ENCODE data around the gene LRCOL1.

The LRCOL1 gene

DNA sequence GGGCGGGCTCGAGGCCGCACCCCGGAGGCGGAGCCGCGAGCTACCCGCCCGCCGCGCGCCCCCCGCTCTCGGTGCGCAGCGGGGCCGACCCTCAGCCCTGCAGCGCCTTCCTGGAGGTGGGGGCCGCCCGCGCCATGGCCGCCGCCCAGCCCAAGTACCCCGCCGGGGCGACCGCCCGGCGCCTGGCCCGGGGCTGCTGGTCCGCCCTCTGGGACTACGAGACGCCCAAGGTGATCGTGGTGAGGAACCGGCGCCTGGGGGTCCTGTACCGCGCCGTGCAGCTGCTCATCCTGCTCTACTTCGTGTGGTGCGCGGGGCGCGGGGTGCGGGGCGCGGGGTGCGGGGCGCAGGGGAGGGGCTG lies 8.3 kb upstream of the LRCOL1 start, which contains the start of gene P2RX2:
Gene P2RX2, plus strand, starts transcription at position 94 of the 361 bp plus-strand sequence. Its CDS starts 41 bp downstream, at position 135.
- no peak for DNase-seq

DNA sequence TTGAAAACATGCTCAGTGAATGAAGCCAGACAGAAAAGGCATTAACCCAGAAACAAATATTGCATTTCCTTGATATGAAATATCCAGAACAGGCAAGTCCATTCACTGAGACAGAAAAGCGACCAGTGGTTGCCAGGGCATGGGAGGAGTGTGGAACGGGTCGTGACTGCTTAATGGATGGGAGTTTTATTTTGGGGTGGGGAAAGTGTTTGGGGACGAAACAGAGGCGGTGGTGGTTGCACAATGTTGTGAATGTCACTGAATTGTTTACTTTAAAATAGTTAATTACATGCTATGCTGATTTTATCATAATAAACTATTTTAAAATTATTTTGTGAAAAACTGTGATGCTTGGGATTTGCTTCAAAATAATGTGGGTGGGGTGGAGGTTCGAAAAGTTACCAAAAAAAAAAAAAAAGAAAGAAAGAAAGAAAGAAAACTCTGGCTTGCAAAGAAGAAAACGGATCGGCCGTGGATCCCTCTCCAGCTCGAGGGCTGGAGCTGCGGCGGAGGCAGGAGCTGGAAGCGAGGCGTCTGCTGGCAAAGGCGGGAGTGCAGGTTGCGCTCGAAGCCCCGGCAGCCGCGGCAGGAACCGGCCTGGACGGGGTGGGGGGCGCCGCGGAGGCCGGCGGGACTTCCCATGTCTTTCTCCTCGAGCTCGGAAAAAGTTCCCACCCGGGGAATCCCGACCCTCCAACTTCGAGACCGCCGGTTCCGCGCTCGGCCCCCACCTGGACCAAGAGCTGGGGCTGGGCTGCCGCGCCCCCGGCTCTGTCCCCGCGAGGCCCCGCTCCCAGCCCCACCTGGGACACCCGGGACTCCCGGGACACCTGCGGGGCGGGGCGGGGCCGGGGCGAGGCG lies 7.7 kb upstream of the LRCOL1 start:
- no peak for DNase-seq

DNA sequence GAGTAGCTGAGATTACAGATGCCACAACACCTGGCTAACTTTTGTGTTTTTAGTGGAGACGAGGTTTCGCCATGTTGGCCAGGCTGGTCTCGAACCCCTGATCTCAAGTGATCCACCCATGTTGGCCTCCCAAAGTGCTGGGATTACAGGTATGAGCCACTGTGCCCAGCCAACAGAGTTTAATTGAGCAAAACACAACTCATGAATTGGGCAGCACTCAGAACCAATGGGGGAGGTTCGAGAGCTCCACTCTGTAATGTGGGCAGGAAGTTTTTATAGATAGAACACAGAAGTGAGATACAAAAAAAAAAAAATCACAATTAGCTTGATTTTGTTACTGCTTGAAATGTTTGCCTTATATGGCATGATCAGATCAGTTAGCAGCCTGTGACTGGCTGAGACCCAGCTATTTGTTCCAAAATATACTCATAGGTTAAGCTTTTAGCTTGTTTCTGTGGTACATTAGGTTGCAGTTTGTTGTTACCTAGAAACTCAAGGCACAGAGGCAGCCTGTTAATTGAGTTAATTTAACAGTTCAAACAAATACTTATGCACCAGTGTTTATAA lies 6.8 kb upstream of the LRCOL1 start:
- no peak for DNase-seq

DNA sequence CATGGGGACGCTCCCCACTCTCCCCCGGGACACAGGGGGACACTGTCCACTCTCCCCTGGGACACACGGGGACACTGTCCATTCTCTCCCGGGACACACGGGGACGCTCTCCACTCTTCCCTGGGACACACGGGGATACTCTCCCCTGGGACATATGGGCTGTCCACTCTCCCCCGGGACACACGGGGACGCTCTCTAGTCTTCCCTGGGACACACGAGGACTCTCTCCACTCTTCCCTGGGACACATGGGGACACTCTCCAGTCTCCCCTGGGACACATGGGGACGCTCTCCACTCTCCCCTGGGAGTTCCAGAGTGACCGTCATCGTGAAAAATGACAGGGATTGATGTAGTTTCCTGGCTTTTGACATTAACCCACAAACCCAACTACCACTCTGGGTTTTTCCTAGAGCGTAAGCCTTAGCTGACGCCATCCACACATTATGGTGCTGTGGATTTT lies 5.2 kb upstream of the LRCOL1 start:
- DNase-seq, result no peak

DNA sequence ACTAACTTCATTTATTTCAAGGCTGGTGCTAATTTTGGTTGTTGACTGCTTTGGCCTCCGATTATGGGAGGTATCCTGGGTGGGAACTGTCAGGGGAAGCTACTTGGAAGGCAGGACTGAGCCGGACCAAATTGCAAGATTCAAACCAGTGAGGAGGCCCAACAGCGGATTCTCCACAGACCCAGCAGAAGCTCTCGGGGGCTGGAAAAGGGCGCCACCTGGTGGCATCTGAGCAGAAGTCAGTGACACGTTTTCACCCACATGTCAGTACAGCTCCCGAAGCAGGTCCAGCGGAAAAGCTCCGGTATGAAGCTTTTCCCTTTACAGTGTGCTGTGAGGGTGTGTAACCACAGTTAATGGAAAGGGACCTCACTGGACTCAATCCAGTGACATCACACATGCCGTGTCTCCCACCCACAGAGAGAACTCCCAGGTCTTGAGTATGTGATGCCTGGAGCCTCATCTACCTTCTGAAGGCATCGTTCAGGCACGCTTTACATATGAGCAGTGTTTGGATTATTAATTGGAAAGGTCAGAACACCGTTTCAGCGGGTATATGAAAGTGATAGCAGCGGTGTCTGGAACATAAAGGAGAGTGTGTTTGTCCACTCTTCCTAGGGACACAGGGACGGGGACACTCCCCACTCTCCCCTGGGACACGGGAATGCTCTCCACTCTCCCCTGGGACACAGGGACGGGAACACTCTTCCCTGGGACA lies 4.6 kb upstream of the LRCOL1 start:
- peak; percentile 72 for DNase-seq

DNA sequence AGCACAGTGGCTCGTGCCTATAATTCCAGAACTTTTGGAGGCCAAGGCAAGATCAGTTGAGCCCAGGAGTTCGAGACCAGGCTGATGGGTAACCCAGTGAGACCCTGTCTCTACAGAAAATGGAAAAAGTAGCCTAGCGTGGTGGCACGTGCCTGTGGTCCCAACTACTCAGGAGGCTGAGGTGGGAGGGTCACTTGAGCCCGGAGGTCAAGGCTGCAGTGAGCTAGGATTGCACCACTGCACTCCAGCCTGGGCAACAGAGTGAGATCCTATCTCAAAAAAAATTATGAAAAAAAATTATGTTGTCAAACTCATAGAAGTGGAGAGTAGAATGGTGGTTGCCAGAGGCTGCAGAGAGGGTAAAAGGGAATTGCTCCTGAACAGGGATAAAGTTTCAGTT lies 3.6 kb upstream of the LRCOL1 start:
- no peak for DNase-seq

DNA sequence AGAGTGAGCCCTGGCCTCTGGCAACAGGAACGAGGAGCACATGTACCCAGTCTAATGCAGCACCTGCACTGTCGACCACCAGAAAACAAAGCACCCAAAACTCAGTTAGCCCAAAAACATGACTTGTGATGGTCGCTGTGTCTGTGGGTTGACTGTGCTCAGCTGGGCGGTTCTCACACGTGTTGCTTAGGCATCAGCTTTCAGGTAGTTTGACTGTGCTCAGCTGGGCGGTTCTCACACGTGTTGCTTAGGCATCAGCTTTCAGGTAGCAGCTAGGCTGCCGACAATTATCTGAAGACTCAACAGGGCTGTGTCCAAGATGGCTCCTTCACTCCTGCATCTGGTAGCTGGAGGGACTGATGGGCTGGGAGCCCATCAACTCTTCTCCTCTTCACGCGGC lies 1.2 kb upstream of the LRCOL1 start:
- no peak for DNase-seq

DNA sequence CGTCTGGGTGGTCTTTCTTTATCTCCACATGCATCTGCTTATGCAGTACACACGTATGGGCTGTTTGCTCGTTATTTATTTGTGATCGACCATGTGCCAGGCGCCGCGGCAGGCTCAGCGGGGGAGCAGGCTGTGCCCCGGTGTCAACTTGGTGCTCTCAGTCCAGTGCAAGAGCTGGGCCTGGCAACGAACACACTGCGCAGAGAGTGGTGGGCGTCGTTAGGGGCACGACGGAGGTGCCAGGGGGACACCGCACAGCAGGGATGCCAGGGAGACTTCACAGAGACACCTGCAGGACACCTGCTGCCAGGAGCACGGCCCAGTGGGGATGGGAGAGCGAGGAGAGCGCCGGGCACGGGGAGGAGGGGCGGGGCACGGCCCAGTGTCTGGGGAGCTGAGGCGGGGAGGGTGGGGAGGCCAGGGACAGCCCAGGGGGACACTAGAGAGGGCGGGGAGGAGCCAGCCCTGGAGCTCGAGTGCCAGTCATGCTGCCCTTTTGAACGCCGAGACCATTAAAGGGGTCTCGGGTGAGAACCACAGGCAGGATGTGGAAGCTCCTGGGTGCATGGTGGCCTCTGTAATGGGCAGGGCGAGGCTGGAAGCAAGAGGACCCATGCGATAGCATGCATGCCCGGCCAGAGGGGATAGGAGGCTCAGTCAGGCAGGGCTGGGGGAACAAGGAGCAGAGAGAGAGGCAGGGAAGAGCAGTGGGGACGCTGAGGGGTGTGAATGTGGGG lies 652 bp upstream of the LRCOL1 start:
- DNase-seq, result no peak

DNA sequence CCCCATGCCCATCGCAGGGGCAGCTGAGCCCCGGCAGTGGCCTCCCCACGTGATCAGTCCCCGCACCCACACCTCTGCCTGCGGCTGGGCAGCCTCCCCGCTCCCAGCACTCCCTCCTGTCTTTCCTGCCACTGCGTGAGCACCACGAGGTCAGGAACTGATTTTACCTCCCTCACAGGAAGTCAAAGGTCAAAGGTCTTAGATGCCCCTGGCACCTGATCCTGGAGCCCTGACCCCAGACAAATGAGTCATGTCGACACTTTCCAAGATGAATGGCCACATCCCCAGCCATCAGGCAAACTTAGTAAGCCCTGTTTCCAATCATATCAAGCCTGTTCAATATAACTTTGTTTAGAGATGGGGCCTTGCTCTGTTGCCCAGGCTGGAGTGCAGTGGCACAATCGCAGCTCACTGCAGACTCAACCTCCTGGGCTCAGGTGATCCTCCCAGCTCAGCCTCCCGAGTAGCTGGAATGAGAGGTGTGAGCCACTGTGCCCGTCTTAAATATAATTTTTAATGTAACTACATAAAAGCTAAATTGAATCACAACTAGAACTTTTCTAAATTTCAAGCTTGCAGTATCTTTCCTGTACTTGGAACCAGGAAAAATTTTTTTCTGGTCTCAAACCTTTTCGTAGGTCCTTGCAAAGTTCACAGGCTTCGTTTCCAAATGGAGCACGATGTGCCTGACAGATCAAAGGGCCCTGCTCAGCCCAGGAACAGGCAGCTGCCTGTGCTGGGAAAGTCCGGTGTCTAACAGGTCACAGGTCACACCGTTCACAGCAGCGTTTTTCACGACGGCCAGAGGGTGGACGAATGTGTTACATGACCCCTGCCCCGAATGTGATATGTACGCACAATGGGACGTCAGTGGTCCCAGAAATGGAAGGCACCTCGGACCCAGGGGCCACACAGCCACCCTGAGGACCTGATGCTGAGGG lies 1.9 kb downstream of the LRCOL1 start:
- no peak for DNase-seq

DNA sequence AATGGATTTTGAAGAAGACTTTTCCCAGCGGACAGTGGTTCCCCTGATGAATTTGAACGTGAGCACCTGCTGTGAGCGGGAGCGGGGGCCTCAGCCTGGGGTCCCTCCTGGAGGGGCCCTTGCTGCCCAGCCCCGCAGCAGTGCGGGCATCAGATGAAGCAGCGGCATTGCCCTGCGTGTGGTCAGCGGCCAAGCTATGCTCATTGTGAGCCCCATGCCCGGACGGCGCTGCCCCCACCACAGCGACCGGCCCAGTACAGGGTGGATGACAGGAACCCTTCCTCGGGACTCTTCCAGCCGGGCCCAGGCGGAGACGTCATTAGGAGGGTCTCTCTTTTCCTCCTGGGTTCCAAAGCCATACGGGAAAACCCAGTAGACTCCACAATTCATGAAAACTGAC lies 3.5 kb downstream of the LRCOL1 start:
- no peak for DNase-seq

DNA sequence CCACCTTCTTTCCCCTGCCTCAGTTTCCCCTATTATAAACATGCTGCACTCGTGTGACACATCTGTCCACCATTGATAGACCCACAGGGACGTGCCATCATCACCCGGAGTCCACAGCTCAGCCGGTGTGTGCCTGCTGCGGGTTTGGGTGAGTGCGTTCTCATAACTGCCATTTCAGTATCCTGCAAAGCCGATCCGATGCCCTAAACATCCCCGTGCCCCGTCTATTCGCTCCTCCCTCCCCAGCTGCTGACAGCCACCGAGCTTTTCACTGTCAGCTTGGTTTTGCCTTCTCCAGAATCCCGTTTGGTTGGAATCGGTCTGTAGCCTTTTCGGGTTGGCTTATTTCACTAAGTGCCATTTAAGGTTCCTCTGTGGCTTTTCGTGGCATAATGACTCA lies 3.9 kb downstream of the LRCOL1 start:
- DNase-seq, result no peak

DNA sequence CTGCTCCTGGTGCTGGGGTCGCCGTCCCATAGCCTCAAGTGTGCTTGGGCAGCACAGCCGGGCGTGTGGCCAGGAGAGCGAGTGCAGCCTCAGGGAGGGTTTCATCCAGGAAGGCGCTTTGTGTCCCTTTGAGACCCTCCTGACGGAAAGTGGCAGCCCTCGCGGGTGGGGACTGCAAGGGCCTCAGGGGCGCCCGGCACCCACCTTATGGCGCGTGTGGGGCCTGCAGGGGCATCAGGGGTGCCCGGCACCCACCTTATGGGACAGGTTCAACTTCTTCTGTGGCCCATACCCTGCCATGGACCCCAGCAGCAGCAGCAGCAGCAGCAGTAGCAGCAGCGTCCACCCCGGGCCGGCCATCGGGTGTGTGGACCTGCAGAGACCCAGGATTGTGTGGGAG lies 4.5 kb downstream of the LRCOL1 start:
- DNase-seq, result no peak

DNA sequence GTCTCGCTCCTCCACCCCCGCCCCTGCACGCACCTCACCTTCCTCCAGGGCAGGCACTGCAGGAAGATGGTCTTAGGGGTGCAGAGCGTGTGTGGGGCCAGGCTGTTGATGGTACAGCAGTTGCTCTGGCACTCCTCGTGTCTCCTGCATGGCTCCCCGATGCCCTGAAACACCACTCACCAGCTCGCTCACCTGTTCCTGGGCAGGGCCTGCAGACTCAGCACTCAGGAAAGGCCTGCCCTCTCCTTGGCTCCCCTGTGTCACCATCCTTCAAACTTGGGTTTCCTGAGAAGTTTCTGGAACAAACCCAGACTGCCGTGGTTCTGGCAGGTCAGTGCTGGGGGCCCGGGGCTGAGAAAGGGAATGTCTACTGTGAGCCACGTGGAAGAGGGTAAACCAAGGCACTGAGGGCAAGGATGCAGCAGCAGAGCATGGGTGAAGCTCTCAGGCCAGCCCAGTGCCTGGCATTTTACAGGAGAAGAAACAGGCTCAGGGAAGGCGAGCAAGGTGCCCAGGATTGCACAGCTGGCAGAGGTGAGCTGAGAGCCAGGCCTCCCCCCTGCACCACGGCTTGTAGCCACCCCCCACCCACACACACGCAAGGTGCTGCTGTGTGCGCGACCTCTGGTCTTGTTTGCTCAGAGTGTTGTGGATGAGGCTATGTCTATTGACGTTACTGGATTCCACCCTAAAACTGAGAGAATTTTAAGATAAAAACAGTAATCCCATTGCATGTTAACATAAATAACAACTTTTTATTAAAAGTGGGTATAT lies 5.5 kb downstream of the LRCOL1 start:
- no peak for DNase-seq

DNA sequence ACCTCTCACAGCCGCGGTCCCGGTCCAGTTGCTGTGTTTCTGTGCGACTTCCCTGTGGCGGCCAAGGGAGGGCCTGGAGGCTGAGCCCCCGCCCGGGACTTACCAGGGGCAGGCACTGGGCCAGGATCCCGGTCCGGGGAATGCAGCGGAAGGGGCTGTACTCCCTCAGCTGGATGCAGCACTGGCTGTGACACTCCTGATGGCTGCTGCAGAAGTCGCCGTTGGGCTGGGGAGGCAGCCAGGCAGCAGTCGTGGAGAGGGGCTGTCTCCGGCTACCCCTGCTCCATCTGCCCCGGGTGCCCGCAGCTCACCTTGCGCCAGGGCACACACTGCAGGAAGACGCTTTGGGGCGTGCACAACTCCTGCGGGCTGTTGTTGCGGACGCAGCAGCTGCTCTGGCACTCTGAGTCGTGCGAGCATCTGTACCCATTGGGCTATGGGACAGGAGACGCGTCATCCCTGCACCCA lies 6.2 kb downstream of the LRCOL1 start:
- no peak for DNase-seq

DNA sequence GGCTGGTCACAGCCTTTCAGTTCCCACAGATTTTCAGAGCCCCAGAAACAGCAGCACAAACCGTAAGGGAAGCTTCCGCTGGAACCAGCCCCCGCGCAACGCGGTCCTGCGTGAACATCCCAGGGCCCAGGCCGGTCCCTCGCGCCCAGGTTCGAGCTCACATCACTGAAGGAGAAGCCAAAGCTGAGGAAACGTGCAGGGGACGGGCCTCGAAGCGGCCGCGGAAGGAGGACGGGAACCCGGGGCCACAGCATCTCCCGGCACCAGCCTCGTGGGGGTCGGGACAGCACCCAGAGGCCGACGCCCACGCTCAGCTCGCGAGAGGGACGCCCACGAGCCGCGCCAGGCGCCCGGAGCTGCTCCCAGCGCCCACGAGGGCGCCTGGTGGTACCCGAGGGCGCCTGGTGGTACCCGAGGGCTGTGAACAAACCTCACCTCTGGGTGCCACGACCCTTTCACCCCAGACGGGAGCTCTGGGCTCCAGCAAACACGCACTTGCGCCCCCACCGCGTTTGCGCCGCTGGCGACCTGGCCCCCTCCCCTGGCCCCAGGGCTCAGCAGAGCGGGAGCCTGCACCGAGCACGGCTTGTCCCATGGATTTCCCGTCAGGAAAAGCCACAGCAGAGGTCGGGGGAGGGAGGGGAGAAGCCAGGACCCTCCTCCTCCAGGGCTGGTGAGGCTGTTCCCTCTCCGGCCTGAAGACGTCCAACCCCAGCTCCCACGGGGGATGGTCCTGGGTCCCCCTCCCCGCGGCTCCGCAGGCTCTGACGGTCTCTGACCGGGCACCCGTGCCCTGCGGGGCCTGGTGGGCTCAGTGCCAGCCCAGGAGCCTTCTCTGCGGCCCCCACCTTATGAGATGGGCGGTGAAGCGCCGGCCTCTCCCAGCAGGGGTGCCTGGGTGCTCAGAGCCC lies 6.9 kb downstream of the LRCOL1 start:
- no peak for DNase-seq

DNA sequence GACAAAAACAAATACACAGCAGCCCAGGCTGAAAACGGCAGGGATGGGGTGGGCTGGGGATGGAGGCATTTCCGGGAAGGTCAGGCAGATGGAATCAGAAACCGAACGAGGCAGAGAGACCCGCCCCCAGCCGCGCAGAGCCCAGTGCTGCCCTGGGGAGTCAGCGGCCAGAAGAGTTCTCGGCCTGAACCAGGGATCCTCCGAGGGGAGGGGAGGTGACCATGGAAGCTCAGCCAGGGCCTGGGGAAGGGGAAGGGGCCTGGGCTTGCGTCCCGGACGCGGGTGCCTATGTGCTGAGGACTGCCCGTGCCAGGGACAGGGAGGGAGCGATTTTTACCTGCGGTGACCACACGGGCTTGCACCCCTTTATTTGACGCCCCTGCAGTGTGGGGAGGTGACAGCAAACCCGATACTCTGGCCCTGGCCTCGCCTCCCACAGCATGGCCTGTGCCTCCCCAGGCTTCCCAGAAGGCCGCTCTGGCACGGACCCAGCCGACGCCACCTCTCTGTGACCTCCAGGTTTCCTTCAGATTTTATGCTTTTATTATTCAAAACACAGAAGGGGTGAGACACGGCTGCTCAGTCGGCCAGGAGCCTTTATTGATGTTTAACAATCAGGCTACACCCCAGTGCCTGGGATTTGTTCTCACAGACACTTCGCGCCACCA lies 7.7 kb downstream of the LRCOL1 start:
- DNase-seq, result no peak

DNA sequence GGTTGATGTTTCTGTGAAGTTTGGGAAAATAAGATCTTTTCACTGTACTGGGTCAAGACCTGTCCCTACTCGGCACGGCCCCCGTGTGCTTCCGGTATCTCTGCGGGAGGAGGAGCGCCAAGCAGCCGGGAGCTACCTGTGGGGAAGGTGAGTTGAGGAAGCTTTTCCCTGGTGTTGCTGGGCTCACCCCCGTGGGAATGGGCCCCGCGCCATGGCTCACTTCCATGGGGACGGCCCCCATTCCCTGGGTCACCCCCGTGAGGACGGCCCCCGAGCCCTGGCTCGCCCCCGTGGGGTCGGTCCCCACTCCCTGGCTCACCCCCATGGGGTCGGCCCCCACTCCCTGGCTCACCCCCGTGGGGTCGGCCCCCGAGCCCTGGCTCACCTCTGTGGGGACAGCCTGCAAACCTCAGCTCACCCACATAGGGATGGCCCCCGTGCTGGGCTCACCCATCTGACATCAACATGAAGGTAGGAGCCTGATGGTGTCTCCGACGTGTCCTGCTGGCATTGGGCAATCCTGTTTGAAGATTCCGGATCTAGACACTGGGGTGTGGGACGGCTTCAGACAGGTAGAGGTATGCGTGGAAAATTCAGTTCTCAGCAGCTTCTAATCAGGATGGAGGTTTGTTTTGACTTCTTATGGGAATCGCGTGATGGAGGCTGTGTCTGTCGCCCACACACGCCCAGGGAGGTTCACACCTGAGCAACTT lies 9.1 kb downstream of the LRCOL1 start:
- no peak for DNase-seq
